GM19372 (cell line): Measurements from ENCODE around the gene COL5A3.
"Not testable (repeated sequence)": the region's sequence is repeated elsewhere in the genome, so short reads cannot be mapped to it uniquely, and the experiment has no call there.

Source experiments
- ATAC-seq: cut with Tn5 transposase; IDR thresholded peaks from one replicate; pipeline ENCODE4 v1.9.1; 2021; ENCODE audit warnings: mild to moderate bottlenecking, low read depth, moderate library complexity; ENCODE audit not compliant: unreplicated experiment

COL5A3 gene

GRCh38 chr19:9981406-9982260 lies 28.7 kb downstream of the COL5A3 start:
- no peak for ATAC-seq

GRCh38 chr19:9972103-9972502 lies 38.2 kb downstream of the COL5A3 start:
- no peak for ATAC-seq

- ATAC-seq = no peak
Observed at GRCh38 chr19:9971166-9971897, 39.0 kb downstream of the COL5A3 start.

GRCh38 chr19:9970481-9970880 lies 39.8 kb downstream of the COL5A3 start:
- ATAC-seq = no peak

- no peak for ATAC-seq
Observed at GRCh38 chr19:9969688-9969975, 40.7 kb downstream of the COL5A3 start.

- ATAC-seq = no peak
Observed at GRCh38 chr19:9968820-9969687, 41.2 kb downstream of the COL5A3 start.

GRCh38 chr19:9967326-9967725 lies 43.0 kb downstream of the COL5A3 start:
- no peak for ATAC-seq

GRCh38 chr19:9966448-9966847 lies 43.9 kb downstream of the COL5A3 start:
- ATAC-seq = no peak

GRCh38 chr19:9966024-9966423 lies 44.3 kb downstream of the COL5A3 start:
- ATAC-seq = no peak

- ATAC-seq = no peak
Observed at GRCh38 chr19:9962623-9963290, 47.5 kb downstream of the COL5A3 start.

- ATAC-seq = no peak
Observed at GRCh38 chr19:9961103-9961502, 49.2 kb downstream of the COL5A3 start.

- no peak for ATAC-seq
Observed at GRCh38 chr19:9958379-9958821, 51.9 kb downstream of the COL5A3 start.

- ATAC-seq = no peak
Observed at GRCh38 chr19:9956956-9957355, 53.3 kb downstream of the COL5A3 start.

- no peak for ATAC-seq
Observed at GRCh38 chr19:9953802-9954542, 56.3 kb downstream of the COL5A3 start.

- ATAC-seq = no peak
Observed at GRCh38 chr19:9952276-9952675, 58.0 kb downstream of the COL5A3 start.

GRCh38 chr19:9947441-9947840 lies 62.9 kb downstream of the COL5A3 start:
- ATAC-seq = no peak

GRCh38 chr19:9946528-9947125 lies 63.7 kb downstream of the COL5A3 start:
- not testable (repeated sequence) for ATAC-seq

GRCh38 chr19:9945319-9945966 lies 64.9 kb downstream of the COL5A3 start:
- no peak for ATAC-seq

- ATAC-seq = no peak
Observed at GRCh38 chr19:9943744-9944143, 66.6 kb downstream of the COL5A3 start.
